Measurements from ENCODE around the gene CRELD1.
"Not testable (repeated sequence)": the region's sequence is repeated elsewhere in the genome, so short reads cannot be mapped to it uniquely, and the experiment has no call there.

GRCh38 chr3:9895715-9896114 is 37.9 kb upstream of the CRELD1 start:
- TF ChIP-seq POLR2A, POLR2AphosphoS5 (IDR thresholded peaks at IDR 0.05; ENCODE audit: low read depth, low read length): not testable (repeated sequence)
